LoVo (cell line): Measurements from ENCODE around the gene CARTPT.

Source experiments
- DNase-seq: peaks from one replicate; pipeline ENCODE4 v3.0.0-alpha.2; 2016; ENCODE audit warnings: low spot score

The CARTPT gene

DNA sequence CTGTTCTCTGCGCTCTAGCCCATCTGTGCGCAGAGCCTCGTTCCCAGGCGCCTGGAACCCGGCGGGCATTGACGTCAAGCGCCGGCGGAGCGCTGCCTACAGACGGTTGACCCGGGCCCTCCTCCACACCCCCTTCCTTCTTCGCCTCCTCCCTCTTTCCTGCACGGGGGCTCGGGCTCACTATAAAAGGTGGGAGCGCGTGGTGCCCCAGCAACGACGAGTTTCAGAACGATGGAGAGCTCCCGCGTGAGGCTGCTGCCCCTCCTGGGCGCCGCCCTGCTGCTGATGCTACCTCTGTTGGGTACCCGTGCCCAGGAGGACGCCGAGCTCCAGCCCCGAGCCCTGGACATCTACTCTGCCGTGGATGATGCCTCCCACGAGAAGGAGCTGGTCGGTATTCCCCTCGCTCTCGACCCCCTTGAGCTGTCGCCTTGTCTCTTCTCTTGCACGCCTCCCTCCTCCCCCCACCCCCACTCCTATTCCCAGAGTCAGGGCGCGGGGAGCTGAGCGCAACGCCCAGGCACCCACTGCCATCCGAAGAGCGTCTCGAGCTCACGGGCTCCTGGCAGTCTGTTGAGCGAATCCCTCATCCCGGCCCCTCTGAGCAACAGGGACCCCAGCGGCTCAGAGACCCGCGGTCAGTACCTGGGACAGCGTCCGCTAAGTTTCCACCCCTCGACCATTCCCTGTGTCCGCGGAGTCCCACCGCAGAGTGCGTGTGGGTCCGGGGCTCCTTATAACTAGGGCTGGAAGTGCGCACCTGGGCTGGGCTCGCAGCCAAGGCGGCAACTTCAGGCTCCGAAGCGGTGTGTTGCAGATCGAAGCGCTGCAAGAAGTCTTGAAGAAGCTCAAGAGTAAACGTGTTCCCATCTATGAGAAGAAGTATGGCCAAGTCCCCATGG lies at the start of gene CARTPT:
Gene CARTPT (plus strand): TSS at position 213 of the 902 bp plus-strand sequence. CDS start 19 bp downstream, at position 232.
- DNase-seq, result no peak

DNA sequence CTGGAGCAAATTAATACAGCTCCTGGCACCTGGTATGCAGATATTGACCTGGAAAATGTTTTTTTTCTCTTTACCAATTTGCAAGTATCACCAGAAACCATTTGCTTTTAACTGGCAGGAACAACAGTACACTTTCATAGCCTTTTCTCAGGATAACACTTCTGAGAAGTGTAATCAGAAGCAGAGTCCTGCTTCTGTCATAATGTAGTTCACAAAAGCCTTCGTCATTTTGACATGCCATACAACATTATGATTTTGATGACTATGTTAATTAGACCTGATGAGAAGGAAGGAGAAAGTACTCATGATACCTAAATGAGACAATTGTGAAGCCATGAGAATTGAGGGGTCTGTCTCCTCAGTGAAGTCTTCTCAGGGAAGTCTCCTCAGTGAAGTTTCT lies 41.1 kb upstream of the CARTPT start:
- DNase-seq, result no peak

DNA sequence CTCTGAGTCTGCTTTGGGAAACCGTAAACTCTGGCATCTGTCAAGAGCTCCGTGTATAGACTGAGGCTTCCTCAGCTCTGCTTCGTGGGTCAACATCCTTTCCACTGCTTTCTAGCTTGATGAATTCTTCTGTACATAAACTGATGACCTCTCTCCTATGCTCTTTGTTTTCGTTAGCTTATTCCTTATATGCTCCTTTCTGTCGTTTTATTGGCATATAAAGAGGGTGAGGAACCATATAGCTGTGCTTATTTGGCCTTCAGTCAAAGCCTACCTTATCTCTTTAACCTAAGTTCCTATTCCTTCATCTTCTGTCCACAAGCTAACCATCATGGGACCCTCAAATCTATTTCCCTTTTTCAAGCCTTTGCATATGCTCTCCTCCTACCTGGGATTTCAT lies 39.4 kb upstream of the CARTPT start:
- no peak for DNase-seq

DNA sequence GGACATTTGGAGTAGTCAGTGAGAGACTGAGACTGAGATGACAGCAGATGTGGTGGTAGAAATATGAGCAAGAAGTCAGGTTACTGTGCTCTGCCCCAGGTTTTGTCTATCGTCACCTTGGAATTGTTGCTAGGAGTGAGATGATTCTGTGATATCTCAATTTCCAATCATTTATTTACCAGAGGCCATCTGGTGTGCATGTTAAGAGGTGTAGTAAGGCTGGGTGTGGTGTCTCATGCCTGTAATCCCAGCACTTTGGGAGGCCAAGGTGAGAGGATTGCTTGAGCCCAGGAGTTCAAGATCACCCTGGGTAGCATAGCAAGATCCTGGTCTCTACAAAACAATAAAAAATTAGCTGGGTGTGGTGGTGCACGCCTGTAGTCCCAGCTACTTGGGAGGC lies 38.6 kb upstream of the CARTPT start:
- DNase-seq, result no peak

DNA sequence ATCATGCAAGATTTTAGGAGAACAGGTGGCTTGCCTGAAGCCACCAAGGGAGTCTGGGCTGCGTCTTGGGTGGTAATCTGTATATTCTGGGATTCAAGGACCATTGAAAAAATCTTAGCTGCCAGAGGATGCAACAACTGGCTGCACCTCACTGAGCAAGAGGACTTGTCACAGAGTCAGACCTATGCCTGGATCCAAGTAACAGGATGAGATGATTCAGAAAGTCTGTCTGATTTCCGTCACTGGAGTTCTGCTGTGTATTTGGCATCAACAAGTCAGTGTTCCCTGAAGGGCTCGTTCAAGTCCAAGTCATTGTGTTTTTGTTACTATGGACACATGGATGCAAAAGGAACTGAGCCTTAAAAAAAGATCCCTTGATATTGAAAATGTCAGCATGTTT lies 37.8 kb upstream of the CARTPT start:
- DNase-seq, result no peak

DNA sequence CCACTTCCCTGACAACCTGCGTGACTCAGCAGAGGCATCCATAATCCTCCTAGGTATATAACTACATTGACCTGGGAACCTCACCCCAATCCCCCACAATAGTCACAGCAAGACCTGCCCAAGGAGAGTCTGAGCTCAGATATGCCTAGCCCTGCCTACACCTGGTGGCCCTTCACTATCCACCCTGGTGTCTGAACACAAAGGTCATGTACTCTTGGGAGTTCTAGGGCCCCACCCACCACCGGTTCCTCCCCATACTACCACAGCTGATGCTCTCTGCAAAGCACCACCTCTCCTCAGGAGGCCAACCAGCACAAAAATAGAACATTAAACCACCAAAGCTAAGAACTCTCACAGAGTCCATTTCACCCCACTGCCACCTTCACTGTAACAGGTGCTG lies 34.8 kb upstream of the CARTPT start:
- no peak for DNase-seq

DNA sequence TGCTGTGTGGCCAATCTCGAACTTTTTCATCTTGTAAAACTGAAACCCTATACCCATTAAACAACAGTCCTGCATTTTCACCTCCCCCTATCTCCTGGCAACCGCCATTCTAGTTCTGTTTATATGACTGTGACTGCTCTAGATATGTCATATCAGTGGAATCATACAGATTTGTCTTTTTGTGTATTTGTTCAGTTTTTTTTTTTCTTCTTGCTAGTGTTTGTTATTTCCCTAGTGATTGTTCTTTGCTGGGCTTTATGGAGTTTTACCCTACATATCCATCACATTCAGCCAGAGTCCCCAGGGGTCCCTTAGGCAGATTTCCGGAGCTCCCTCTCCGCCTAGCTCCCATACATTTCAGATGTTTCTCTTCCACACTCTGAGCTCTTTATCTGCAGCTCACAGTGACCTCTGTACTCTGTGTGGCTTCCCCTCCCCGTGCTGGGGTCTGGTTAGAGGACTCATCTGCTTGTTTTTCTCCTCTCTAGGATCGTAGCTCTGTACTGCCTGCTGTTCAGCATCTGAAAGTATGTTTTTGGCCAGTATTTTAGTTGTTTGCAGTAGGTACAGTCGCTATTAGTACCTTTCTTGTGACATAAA lies 25.1 kb upstream of the CARTPT start:
- DNase-seq, result peak; percentile 12

DNA sequence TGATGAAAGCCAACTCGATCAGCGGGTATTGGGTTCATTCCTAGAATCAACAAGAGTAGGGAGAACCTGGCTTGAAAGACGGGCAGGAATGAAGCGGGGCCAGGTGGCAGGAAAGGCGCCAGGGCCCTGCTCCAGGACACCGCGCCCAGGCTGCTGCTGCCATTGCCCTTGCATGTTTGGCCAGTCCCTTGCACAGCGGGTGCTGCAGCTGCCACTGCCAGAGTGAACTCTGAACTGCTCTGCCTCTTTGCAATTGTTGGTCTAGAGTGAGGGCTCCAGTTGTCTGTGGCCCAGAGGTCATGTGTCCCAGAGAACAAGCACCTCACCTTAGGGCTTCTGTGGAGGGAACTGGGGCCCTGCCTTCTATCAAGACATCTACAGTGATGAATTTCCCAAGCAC lies 24.0 kb upstream of the CARTPT start:
- no peak for DNase-seq

DNA sequence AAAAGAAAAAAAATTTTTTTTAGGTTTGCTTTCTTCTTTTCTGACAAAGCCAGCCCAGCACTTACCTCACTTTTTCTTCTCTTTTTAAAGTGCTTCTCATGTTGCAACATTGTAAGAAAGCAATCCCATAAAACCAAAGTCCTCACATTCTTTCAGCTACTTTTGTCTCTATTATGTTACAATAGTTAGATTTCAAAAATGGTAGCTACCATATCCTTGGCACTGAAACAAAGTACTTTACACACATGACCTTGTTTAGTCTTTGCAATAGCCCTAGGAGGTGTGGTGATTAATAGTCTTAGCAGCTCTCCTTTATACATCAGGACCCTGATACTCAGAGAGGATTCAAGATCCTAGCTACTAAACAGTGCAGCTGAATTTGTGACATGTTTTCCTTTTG lies 23.5 kb upstream of the CARTPT start:
- DNase-seq, result no peak

DNA sequence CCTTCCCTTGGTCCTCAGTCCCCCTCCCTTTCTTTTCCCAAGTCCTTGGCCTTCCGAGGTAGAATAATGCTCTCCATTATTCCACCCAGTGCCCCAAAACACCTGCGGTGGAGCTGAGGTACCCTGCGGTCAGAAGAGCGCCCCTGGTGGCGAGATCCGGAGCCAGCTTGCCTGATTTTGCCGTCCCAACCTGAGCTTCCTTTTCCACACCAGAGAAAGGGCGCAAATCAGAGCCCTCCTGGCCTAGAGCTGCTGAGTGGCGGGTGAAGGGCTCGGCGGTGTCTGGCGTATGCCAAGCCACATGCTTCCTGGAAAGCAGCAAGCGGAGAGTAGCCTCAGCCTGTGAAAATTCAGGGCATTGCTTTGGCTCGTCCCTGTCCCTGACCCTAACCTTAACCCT lies 21.1 kb upstream of the CARTPT start:
- DNase-seq, result no peak

DNA sequence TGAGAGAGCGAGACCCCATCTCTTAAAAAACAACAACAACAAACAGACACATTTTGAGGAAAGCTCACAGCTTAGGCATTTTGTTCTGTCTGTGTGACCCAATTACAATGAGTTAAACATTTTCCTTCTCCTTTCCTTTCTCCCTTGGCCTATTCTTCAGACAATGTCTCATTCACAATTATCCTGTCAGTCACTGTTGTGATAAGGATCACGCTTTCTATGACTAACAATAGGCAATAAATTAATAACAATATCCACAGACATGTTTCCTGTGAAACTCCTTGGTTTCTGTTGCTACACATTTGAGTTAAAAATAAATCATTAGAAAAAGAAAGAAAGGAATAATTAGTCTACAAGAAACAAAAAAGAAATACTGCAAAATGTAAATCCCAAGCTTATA lies 19.8 kb upstream of the CARTPT start:
- DNase-seq, result no peak

DNA sequence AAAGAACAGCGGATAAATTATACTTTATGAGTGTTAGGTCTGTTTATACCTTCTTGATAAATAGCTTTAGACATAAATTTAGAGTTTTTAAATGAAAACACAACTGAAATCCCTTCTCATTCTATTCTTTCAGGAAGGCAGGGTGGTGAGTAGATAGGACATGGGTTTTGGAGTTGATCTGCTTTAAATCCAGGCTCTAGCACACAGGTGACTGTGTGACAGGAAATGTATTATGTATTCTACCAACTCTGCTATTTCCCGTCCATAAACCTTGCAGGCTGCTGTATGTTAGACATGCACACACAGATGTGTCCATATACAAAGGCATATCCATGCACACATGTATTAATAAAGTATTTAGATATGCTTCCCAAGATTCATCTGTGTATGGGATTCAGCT lies 19.3 kb upstream of the CARTPT start:
- no peak for DNase-seq

DNA sequence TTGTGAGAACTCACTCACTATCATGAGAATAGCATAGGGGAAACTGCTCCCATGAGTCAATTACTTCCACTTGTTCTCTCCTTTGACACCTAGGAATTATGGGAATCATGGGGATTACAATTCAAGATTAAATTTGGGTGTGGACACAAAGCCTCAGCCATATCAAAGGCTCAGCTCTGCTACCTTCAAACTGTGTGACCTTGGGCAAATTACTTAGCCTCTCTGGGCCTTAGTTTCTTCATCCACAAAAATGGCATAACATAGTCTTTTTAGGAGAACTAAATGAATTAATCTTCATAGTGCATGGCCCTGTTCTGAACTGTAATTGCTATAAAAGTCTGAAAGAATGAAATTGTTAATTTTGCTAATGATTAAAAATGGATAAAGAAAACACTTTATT lies 18.3 kb upstream of the CARTPT start:
- DNase-seq, result no peak

DNA sequence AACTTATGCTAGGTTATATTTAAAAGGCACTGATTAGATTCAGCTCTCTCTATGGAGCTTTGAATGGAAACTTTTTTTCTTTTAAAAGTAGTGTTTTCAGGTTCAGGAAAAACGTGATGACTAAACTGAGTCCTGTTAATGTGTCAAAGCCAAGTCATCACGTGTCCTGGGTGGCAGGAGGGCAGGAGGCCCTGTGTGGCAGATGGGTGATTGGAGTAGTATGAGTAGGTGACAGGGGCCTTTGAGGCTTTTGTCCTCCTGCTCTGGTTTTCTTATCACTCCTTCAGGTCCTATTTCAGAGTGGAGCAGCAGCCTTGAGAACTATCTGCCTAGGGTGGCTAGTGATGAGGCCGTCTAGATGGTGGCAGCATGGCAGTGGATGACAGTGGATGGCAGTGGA lies 17.7 kb upstream of the CARTPT start:
- DNase-seq, result no peak

DNA sequence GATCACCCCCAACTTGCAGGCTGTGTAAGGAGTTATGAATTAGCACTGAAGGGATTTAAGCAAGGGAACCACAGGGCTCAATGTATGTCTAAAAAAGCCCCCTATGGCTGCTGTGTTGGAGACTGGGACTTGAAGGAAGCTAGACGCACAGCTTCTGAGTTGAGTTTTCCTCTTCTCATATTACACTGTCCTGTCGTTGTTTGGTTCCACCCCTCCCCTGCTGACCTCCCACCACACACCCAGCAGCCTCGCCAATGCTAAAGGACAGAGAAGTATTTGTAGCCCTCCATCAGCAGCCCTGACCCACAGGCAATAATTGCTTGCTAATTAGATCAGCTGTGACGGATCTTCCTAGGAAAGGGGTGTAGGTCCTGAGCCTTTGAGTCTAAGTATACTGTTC lies 15.1 kb upstream of the CARTPT start:
- no peak for DNase-seq

DNA sequence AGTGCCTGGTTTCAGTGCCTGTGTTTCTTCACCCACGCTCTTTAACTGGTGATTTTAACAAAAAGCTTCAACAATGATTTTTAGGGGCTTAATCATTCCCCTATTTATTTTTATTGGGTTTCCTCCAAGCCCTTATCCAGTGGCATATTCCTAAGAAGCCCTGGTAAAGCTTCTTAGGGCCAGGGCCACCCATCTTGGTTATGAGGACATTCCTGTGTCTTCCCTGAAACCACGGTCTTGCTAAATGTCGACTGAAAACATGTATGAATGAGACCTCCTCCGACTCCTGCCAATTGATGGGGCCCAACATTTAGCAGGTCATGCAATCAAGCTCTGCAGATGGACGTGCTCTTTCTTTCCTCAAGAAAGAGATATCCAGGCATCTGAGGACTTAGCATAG lies 13.7 kb upstream of the CARTPT start:
- DNase-seq, result no peak

DNA sequence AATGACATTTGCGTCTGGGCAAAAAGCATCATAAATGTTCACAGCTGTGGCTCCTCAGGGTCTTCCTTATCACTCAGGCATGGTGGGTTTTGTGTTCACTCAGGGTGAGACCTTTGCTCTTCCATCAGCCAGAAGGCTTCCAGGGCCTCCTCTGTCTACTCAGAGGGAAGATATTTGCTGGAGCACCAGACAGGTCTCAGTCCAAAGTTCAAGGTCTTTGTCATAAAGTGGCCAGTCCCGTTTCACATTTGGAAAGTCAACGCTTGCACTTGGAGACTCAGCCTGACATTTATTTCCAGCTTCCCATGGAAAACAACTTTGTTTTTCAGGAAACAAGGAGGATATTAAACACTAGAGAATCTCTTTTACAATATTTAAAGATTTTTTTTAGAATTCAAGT lies 12.2 kb upstream of the CARTPT start:
- peak; percentile 13 for DNase-seq

DNA sequence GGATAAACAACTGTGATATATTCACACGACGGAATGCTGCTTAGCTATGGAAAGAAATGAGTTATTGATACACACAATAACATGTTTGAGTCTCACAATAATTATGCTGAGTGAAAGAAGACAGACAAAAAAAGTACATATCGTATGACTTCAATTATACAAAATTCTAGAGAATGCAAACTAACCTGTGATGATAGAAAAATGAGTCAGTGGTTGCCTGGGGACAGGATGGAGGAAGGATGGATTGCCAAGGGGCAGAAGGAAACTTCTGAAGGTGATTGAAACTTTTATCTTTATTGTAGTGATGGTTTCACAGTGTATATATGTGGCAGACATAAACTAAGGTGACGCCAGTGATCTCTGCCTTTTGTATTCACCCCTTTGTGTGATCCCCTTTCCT lies 7.5 kb upstream of the CARTPT start:
- no peak for DNase-seq

DNA sequence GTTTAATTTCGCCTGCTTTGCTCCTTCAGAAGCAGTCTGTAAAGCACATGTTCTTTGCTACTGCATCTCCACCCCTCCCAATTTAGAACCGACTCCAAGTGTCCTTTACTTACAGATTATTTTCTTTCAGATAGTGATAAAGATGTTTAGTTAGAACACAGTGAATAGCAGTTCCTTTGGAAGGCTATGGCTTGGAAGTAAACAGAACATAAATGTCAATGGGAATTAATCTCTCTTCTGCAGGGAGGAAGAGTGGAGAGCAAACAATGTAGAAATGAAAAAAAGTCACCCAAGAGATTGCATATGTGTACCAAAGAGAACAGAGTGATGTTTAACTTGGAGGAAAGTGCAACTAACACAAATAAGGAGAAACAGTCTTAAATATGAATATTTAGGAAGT lies 4.2 kb upstream of the CARTPT start:
- no peak for DNase-seq

DNA sequence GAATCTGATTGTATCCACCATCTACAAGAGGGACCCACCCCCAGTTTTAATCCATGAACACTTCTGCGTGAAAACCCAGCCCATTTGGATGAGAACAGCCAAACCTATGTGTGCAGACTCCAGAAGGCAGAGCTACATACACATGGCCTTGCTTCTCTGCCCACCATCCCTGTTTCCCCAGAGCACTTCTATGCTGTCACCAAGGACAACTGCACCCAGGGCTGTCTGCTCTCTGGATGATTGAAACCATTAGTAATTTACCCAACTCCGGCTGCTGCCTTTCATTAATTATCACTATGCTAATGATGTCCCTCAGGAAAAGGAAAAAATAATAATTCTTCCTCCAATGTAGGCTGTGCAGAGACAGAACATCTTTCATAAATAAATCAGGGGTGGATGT lies 8.9 kb downstream of the CARTPT start:
- DNase-seq, result no peak

DNA sequence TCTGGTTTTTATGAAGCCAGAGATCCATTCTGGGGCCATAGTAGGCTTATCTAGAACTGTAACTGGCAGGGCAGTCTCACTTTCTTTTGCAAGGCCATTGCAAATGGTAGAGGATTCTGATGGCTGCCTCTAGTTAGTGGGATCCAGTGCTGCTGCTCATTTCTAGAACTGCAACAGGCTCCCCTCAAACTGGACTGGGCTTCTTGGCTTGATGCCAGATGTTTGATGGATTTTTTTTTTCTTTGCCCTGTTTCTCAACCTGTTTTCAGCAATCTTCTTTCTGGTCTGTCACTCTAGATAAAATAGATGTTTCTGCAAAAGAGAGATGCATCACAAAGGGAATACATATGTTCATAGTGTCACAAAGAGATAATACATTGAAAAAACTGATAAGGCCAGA lies 11.9 kb downstream of the CARTPT start:
- DNase-seq, result no peak

DNA sequence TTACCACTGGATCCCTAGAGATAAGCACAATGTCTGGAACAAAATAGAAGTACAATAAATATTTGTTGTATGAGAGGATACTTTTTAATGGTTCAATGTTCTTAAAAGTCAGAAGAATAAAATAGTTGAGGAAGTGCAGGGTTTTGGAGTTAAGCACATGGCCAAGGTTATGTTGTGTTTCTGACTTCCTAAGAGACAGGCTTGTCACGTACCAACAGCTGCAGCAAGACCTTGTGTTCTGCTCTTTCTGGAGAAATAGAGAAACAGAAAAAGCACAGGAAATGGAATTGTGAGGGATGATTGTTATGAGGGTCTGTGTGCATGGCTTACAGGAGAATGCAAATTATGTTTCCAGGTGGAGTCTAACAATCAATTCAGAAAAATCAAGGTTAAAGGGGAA lies 12.9 kb downstream of the CARTPT start:
- DNase-seq, result no peak

DNA sequence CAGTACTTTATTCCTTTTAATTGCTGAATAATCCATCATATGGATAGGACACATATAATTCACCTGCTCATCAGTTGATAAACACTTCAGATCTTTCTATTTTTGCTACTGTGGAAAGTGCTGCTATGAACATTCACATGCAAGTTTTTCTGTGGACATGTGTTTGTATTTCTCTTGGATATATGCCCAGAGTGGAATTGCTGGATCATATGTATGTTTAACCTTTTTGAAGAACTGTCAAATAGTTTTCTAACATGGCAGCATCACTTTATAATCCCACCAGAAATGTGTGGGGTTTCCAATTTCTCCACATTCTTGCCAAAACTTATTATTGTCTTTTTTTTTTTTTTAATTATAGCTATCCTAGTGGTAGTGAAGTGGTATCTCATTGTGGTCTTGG lies 15.1 kb downstream of the CARTPT start:
- DNase-seq, result no peak
